Tibial nerve (tissue), 4 donors: ENCODE data around the gene TNFRSF6B. TPM values are rescaled to one million over a fixed set of nuclear protein-coding genes. Genes with fewer than 3 reads are reported as not detected.

Experiments
- DNase-seq, 2 donors: peaks; one replicate each; pipeline ENCODE4 v3.0.0-alpha.2; 2019; ENCODE audit warnings: low spot score in 2 of 2
- H3K27ac ChIP-seq, 4 donors: fragments of 200-600 bp; sonication (generic) in 3 of 4; one replicate each; pipeline ENCODE4 v1.5.1; 2017 to 2019; ENCODE audit warnings: mild to moderate bottlenecking in 1 of 4
- H3K27me3 ChIP-seq, 2 donors: fragments of 200-600 bp; sonication (generic) in 1 of 2; one replicate each; pipeline versions ENCODE4 v1.5.1 to v1.6.0; 2017 to 2019
- H3K36me3 ChIP-seq, 3 donors: fragments of 200-600 bp; sonication (generic); one replicate each; pipeline ENCODE4 v1.5.1; 2018 to 2019
- H3K4me1 ChIP-seq, 4 donors: fragments of 200-600 bp; sonication (generic) in 3 of 4; one replicate each; pipeline ENCODE4 v1.5.1; 2017 to 2019
- H3K4me3 ChIP-seq, 4 donors: fragments of 200-600 bp; sonication (generic) in 3 of 4; one replicate each; pipeline ENCODE4 v1.5.1; 2017 to 2019; ENCODE audit warnings: mild to moderate bottlenecking in 1 of 4, moderate library complexity in 1 of 4
- H3K9me3 ChIP-seq, 4 donors: fragments of 200-600 bp; sonication (generic) in 3 of 4; one replicate each; pipeline ENCODE4 v1.5.1; 2017 to 2019
- CTCF ChIP-seq, 5 experiments: fragments of 200-600 bp in 3 of 5; fragments of 450-650 bp in 2 of 5; sonication (generic) in 3 of 5; IDR thresholded peaks; one replicate each; pipeline ENCODE4 v1.5.1; 2016 to 2019; ENCODE audit warnings: antibody characterized with exemption in 5 of 5, mild to moderate bottlenecking in 3 of 5, moderate library complexity in 2 of 5
- EP300 ChIP-seq, 2 donors: sonication (generic); formaldehyde crosslinking; IDR thresholded peaks; one replicate each; pipeline ENCODE4 v1.6.1; 2017; ENCODE audit warnings: antibody characterized with exemption in 2 of 2, mild to moderate bottlenecking in 1 of 2
- POLR2A ChIP-seq, 2 donors: fragments of 450-650 bp; IDR thresholded peaks; one replicate each; pipeline ENCODE4 v1.6.1; 2017; ENCODE audit warnings: antibody characterized with exemption in 2 of 2, mild to moderate bottlenecking in 2 of 2, moderate library complexity in 2 of 2
- WGBS, 2 donors: methylation state at CpG; one replicate each; pipeline ENCODE4 v1.1.5; 2018; 5-methylcytosine and 5-hydroxymethylcytosine counted together
- total RNA-seq, 4 donors: library from RNA; depleted of rRNA; stranded (reverse); fragments of >200 nt; gene quantifications; one replicate each; pipeline ENCODE4 v1.1.0, GENCODE V29; 2016

Gene TNFRSF6B
- total RNA-seq, 4 donors from 2014 or later: 8.0 to 61.2 (median 35.9) TPM

GRCh38 chr20:63707558-63708300, 11.3 kb downstream of the TNFRSF6B start, which contains the start of the genes ARFRP1 and ZGPAT:
Gene ARFRP1, minus strand, starts transcription at chr20:63707976. Its CDS starts 885 bp downstream, at chr20:63707091.
Gene ZGPAT, plus strand, starts transcription at chr20:63708039. Its CDS starts 542 bp downstream, at chr20:63708581.
- Histone ChIP-seq H3K36me3 (peaks cover 0 to 79% (median 5%) of the 10 kb centered on the region in 3 donors), H3K27me3 (no peaks in the 10 kb centered on the region), H3K27ac (peak within 1 kb of the TSS; percentile 51 to 88 (median 86)), H3K9me3 (peaks cover 0 to 6% (median 0%) of the 10 kb centered on the region in 4 donors), H3K4me3 (peak within 1 kb of the TSS; percentile 71 to 96 (median 82)), H3K4me1 (peaks cover 0 to 39% (median 26%) of the 10 kb centered on the region in 4 donors)
- WGBS, 2 donors: 0 to 1% methylated on average over 1 to 50 of the region's 98 CpGs
- peak; percentile 79 to 85 for DNase-seq
- TF ChIP-seq CTCF (IDR thresholded peaks at IDR 0.05): peak in 2 of 5 experiments; percentile 20 to 44
- peak; percentile 0 to 54 for TF ChIP-seq POLR2A (IDR thresholded peaks at IDR 0.05)
- peak; percentile 32 to 90 for TF ChIP-seq EP300 (IDR thresholded peaks at IDR 0.05)

- peaks cover 0 to 39% (median 26%) of the 10 kb centered on the region in 4 donors for H3K4me1 ChIP-seq
- WGBS, 2 donors: 35 to 36% methylated on average over 44 to 47 of the region's 67 CpGs
- H3K36me3 ChIP-seq: peaks cover 0 to 79% (median 5%) of the 10 kb centered on the region in 3 donors
- H3K27ac ChIP-seq: peak overlapping the region; percentile 51 to 88 (median 86)
- no peak for DNase-seq
- H3K4me3 ChIP-seq: peak overlapping the region; percentile 71 to 96 (median 82)
- no peaks in the 10 kb centered on the region for H3K27me3 ChIP-seq
- TF ChIP-seq CTCF (IDR thresholded peaks at IDR 0.05): no peak
- no peak for TF ChIP-seq POLR2A (IDR thresholded peaks at IDR 0.05)
- TF ChIP-seq EP300 (IDR thresholded peaks at IDR 0.05): no peak
- H3K9me3 ChIP-seq: peaks cover 0 to 6% (median 0%) of the 10 kb centered on the region in 4 donors
Measured at GRCh38 chr20:63708301-63709148, 12.1 kb downstream of the TNFRSF6B start.

- peaks cover 0 to 79% (median 5%) of the 10 kb centered on the region in 3 donors for H3K36me3 ChIP-seq
- DNase-seq: no peak
- peaks cover 0 to 9% (median 0%) of the 10 kb centered on the region in 4 donors for H3K9me3 ChIP-seq
- peak overlapping the region in 1 of 4 donors; percentile 75 for H3K4me3 ChIP-seq
- H3K27me3 ChIP-seq: no peaks in the 10 kb centered on the region
- TF ChIP-seq CTCF (IDR thresholded peaks at IDR 0.05): no peak
- no peak for TF ChIP-seq POLR2A (IDR thresholded peaks at IDR 0.05)
- no peak for TF ChIP-seq EP300 (IDR thresholded peaks at IDR 0.05)
- 90% methylated on average over 15 to 17 of the region's 17 CpGs for WGBS, 2 donors
- H3K4me1 ChIP-seq: peaks cover 0 to 39% (median 26%) of the 10 kb centered on the region in 4 donors
- no peak overlapping the region for H3K27ac ChIP-seq
Measured at GRCh38 chr20:63709149-63709527, 12.7 kb downstream of the TNFRSF6B start.

- peaks cover 0 to 29% (median 6%) of the 10 kb centered on the region in 4 donors for H3K9me3 ChIP-seq
- 83 to 87% methylated on average over 12 of the region's 12 CpGs for WGBS, 2 donors
- no peak overlapping the region for H3K4me3 ChIP-seq
Measured at GRCh38 chr20:63711085-63711645, 14.7 kb downstream of the TNFRSF6B start.

More at GRCh38 chr20:63711085-63711645, 14.7 kb downstream of the TNFRSF6B start:
- no peak for DNase-seq
- no peak overlapping the region for H3K27ac ChIP-seq
- H3K4me1 ChIP-seq: peaks cover 0 to 32% (median 23%) of the 10 kb centered on the region in 4 donors
- no peaks in the 10 kb centered on the region for H3K27me3 ChIP-seq
- TF ChIP-seq EP300 (IDR thresholded peaks at IDR 0.05) (no peak), CTCF (IDR thresholded peaks at IDR 0.05) (no peak), POLR2A (IDR thresholded peaks at IDR 0.05) (no peak)
- H3K36me3 ChIP-seq: peaks cover 0 to 79% (median 5%) of the 10 kb centered on the region in 3 donors
